ENCODE data around the gene ZNF500. TPM values are rescaled to one million over a fixed set of nuclear protein-coding genes. Genes with fewer than 3 reads are reported as not detected.

ZNF500 gene
- total RNA-seq, 1 experiment from 2014 or later, result 18.3 TPM

GRCh38 chr16:4790261-4790660 lies 23.3 kb upstream of the ZNF500 start:
- no peaks in the 10 kb centered on the region for H3K79me1 ChIP-seq (ENCODE audit: insufficient read depth, low read depth, low read length, poor library complexity, severe bottlenecking)
- no peaks in the 10 kb centered on the region for H3K23me2 ChIP-seq (ENCODE audit: insufficient read length, low read depth, low read length, poor library complexity, severe bottlenecking)
- Mint-ChIP-seq H3K27me3 (ENCODE audit: low read depth) (no peaks in the 10 kb centered on the region; the same call in 1 of the 2 replicates), H3K4me1 (peaks cover 15 to 19% of the 10 kb centered on the region in 2 experiments), H3K36me3 (ENCODE audit: insufficient read depth in 1 of 3, low read depth in 3 of 3) (no peaks in the 10 kb centered on the region), H3K4me3 (no peak overlapping the region; a peak in 1 of 5 replicates), H3K27ac (no peak overlapping the region), H3K9me3 (no peaks in the 10 kb centered on the region)
- H2BK12ac ChIP-seq (ENCODE audit: insufficient read length, low read depth, low read length), result no peak overlapping the region
- no peak overlapping the region for H4K5ac ChIP-seq (ENCODE audit: insufficient read length, low read depth, low read length)
- H3K18ac ChIP-seq (ENCODE audit: insufficient read length, low read depth, low read length), result no peak overlapping the region
- H2BK5ac ChIP-seq (ENCODE audit: insufficient read length, low read length), result no peak overlapping the region
- no peak overlapping the region for H2AFZ ChIP-seq (ENCODE audit: low read length)
- TF ChIP-seq CTCF (conservative IDR thresholded peaks at IDR 0.05), result no peak
- no peak overlapping the region for H3K9ac ChIP-seq (ENCODE audit: extremely low read depth, insufficient read length, low read length)
- H3K4me2 ChIP-seq (ENCODE audit: insufficient read depth, insufficient read length, low read length), result no peak overlapping the region
- no peak overlapping the region for H3K23ac ChIP-seq (ENCODE audit: insufficient read length, low read depth, low read length)
- no peak overlapping the region for H2BK15ac ChIP-seq (ENCODE audit: low read depth, low read length)
- WGBS (ENCODE audit: extremely low coverage, insufficient read length, low lambda C conversion rate), result no CpG with 5 or more reads among the region's 10 CpGs
- no peak overlapping the region for H4K8ac ChIP-seq (replicated peaks; ENCODE audit: insufficient read length, low read depth, low read length)
- no peak overlapping the region for H2AK5ac ChIP-seq (ENCODE audit: insufficient read length, low read length)
- no peak for DNase-seq
- no peak overlapping the region for H2BK120ac ChIP-seq (ENCODE audit: low read depth, low read length, poor library complexity, severe bottlenecking)
- H3K27ac ChIP-seq (ENCODE audit: insufficient read length, low read depth, low read length), result no peak overlapping the region
- H2BK20ac ChIP-seq (ENCODE audit: low read depth, low read length, poor library complexity, severe bottlenecking), result no peak overlapping the region
- no peak overlapping the region for H3K4ac ChIP-seq (ENCODE audit: low read depth, low read length)
- H3K56ac ChIP-seq (ENCODE audit: insufficient read length, low read depth, low read length), result no peak overlapping the region
- H3T11ph ChIP-seq (ENCODE audit: low read length), result no peak overlapping the region
- H3K14ac ChIP-seq (ENCODE audit: insufficient read depth, low read length), result no peak overlapping the region
- H3K79me2 ChIP-seq (ENCODE audit: insufficient read depth, low read length), result no peaks in the 10 kb centered on the region
- H4K20me1 ChIP-seq (ENCODE audit: control insufficient read depth, insufficient read depth, insufficient read length), result no peaks in the 10 kb centered on the region
- H3K27me3 ChIP-seq (ENCODE audit: insufficient read depth, low read length), result no peaks in the 10 kb centered on the region
- H3K4me1 ChIP-seq (ENCODE audit: insufficient read depth, low read length), result peaks cover 3% of the 10 kb centered on the region; the same call in 1 of the 2 replicates
- H4K91ac ChIP-seq (ENCODE audit: insufficient read length, low read depth, low read length), result no peak overlapping the region
- H3K9me3 ChIP-seq (ENCODE audit: control insufficient read depth, low read depth, low read length), result no peaks in the 10 kb centered on the region

Measured in H9 (cell line).